ENCODE data around the gene PRKCG.
"Not testable (repeated sequence)": the region's sequence is repeated elsewhere in the genome, so short reads cannot be mapped to it uniquely, and the experiment has no call there.

Gene PRKCG

GRCh38 chr19:53947624-53948023, 65.6 kb downstream of the PRKCG start:
- H3K36me3 ChIP-seq (ENCODE audit: insufficient read depth, low read length): no peaks in the 10 kb centered on the region
- no peak overlapping the region for H3K4me3 ChIP-seq (ENCODE audit: low read depth in 1 of 2, low read length in 2 of 2)
- H3K9ac ChIP-seq (ENCODE audit: low read depth, low read length): no peak overlapping the region
- no peak overlapping the region for H2AFZ ChIP-seq (ENCODE audit: low read depth, low read length)
- H3K79me2 ChIP-seq (ENCODE audit: insufficient read depth, low read length): no peaks in the 10 kb centered on the region
- H4K20me1 ChIP-seq (ENCODE audit: insufficient read depth, low read length): no peaks in the 10 kb centered on the region
- ATAC-seq (ENCODE audit: insufficient read depth, low read depth) (no peak), DNase-seq (no peak)
- no peaks in the 10 kb centered on the region for H3K9me3 ChIP-seq (ENCODE audit: insufficient read depth, low read length, severe bottlenecking)
- H3K4me1 ChIP-seq (ENCODE audit: insufficient read depth, low read length): no peaks in the 10 kb centered on the region
- no peak overlapping the region for H3K4me2 ChIP-seq (ENCODE audit: insufficient read depth, low read length)
- H3K27ac ChIP-seq (ENCODE audit: low read length): no peak overlapping the region
- no peaks in the 10 kb centered on the region for H3K27me3 ChIP-seq (ENCODE audit: insufficient read depth, low read length, poor library complexity)
- TF ChIP-seq EZH2 (IDR thresholded peaks at IDR 0.05; ENCODE audit: borderline replicate concordance, low read depth, low read length, severe bottlenecking) (no peak), CTCF (IDR thresholded peaks at IDR 0.05; ENCODE audit: borderline replicate concordance, extremely low read depth, low read length, poor library complexity, severe bottlenecking) (peak; percentile 36)

GRCh38 chr19:53948611-53949010, 66.6 kb downstream of the PRKCG start:
- H3K4me1 ChIP-seq (ENCODE audit: insufficient read depth, low read length); H3K9ac ChIP-seq (ENCODE audit: low read depth, low read length); H3K36me3 ChIP-seq (ENCODE audit: insufficient read depth, low read length); DNase-seq; H4K20me1 ChIP-seq (ENCODE audit: insufficient read depth, low read length); H3K79me2 ChIP-seq (ENCODE audit: insufficient read depth, low read length); H3K27ac ChIP-seq (ENCODE audit: low read length); H3K4me2 ChIP-seq (ENCODE audit: insufficient read depth, low read length); H3K9me3 ChIP-seq (ENCODE audit: insufficient read depth, low read length, severe bottlenecking); H3K27me3 ChIP-seq (ENCODE audit: insufficient read depth, low read length, poor library complexity); H2AFZ ChIP-seq (ENCODE audit: low read depth, low read length); ATAC-seq (ENCODE audit: insufficient read depth, low read depth); H3K4me3 ChIP-seq (ENCODE audit: low read depth in 1 of 2, low read length in 2 of 2): not testable (repeated sequence)

- no peak overlapping the region for H3K9ac ChIP-seq (ENCODE audit: low read depth, low read length)
- DNase-seq (no peak), ATAC-seq (ENCODE audit: insufficient read depth, low read depth) (no peak)
Measured at GRCh38 chr19:53951436-53951835, 69.4 kb downstream of the PRKCG start.

DNA sequence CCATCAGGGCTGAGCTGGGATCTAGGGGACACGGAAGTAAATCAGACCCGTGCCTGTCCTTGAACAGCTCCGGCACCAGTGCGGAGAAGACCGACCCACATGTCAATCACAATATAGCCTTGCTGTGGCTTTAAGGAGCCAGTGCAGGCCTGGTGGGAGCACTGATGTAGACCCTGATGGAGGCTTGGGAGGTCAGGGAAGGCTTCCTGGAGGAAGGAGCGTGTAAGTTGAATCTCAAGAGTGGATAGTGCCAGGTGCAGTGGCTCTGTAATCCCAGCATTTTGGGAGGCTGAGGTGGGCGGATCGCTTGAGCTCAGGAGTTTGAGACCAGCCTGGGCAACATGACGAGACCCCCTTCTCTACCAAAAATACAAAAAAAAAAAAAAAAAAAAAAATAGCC, 70.0 kb downstream of the PRKCG start:
- no peaks in the 10 kb centered on the region for H3K79me2 ChIP-seq (ENCODE audit: insufficient read depth, low read length)
- no peak overlapping the region for H2AFZ ChIP-seq (ENCODE audit: low read depth, low read length)
- no peak for TF ChIP-seq EZH2 (IDR thresholded peaks at IDR 0.05; ENCODE audit: borderline replicate concordance, low read depth, low read length, severe bottlenecking)
- no peak for TF ChIP-seq CTCF (IDR thresholded peaks at IDR 0.05; ENCODE audit: borderline replicate concordance, extremely low read depth, low read length, poor library complexity, severe bottlenecking)
- no peaks in the 10 kb centered on the region for H3K36me3 ChIP-seq (ENCODE audit: insufficient read depth, low read length)
- ATAC-seq (ENCODE audit: insufficient read depth, low read depth) (no peak), DNase-seq (no peak)
- no peak overlapping the region for H3K4me2 ChIP-seq (ENCODE audit: insufficient read depth, low read length)
- no peak overlapping the region for H3K27ac ChIP-seq (ENCODE audit: low read length)
- no peak overlapping the region for H3K4me3 ChIP-seq (ENCODE audit: low read depth in 1 of 2, low read length in 2 of 2)
- no peaks in the 10 kb centered on the region for H3K27me3 ChIP-seq (ENCODE audit: insufficient read depth, low read length, poor library complexity)
- H3K4me1 ChIP-seq (ENCODE audit: insufficient read depth, low read length): no peaks in the 10 kb centered on the region
- H3K9ac ChIP-seq (ENCODE audit: low read depth, low read length): no peak overlapping the region
- no peaks in the 10 kb centered on the region for H4K20me1 ChIP-seq (ENCODE audit: insufficient read depth, low read length)
- H3K9me3 ChIP-seq (ENCODE audit: insufficient read depth, low read length, severe bottlenecking): no peaks in the 10 kb centered on the region

More at GRCh38 chr19:53951436-53951835, 69.4 kb downstream of the PRKCG start:
- no peaks in the 10 kb centered on the region for H4K20me1 ChIP-seq (ENCODE audit: insufficient read depth, low read length)
- no peak overlapping the region for H2AFZ ChIP-seq (ENCODE audit: low read depth, low read length)
- no peak overlapping the region for H3K27ac ChIP-seq (ENCODE audit: low read length)
- no peaks in the 10 kb centered on the region for H3K79me2 ChIP-seq (ENCODE audit: insufficient read depth, low read length)
- H3K27me3 ChIP-seq (ENCODE audit: insufficient read depth, low read length, poor library complexity): no peaks in the 10 kb centered on the region
- H3K36me3 ChIP-seq (ENCODE audit: insufficient read depth, low read length): no peaks in the 10 kb centered on the region
- H3K9me3 ChIP-seq (ENCODE audit: insufficient read depth, low read length, severe bottlenecking): no peaks in the 10 kb centered on the region
- no peaks in the 10 kb centered on the region for H3K4me1 ChIP-seq (ENCODE audit: insufficient read depth, low read length)
- H3K4me2 ChIP-seq (ENCODE audit: insufficient read depth, low read length): no peak overlapping the region
- TF ChIP-seq EZH2 (IDR thresholded peaks at IDR 0.05; ENCODE audit: borderline replicate concordance, low read depth, low read length, severe bottlenecking) (no peak), CTCF (IDR thresholded peaks at IDR 0.05; ENCODE audit: borderline replicate concordance, extremely low read depth, low read length, poor library complexity, severe bottlenecking) (no peak)
- no peak overlapping the region for H3K4me3 ChIP-seq (ENCODE audit: low read depth in 1 of 2, low read length in 2 of 2)
